GM19035 (cell line): ENCODE data around the gene SOX1.

Experiments used
- ATAC-seq: cut with Tn5 transposase; IDR thresholded peaks from one replicate; pipeline ENCODE4 v1.9.1; 2021; ENCODE audit not compliant: unreplicated experiment

Gene SOX1

GRCh38 chr13:112058519-112058873, 8.5 kb upstream of the SOX1 start:
- no peak for ATAC-seq

DNA sequence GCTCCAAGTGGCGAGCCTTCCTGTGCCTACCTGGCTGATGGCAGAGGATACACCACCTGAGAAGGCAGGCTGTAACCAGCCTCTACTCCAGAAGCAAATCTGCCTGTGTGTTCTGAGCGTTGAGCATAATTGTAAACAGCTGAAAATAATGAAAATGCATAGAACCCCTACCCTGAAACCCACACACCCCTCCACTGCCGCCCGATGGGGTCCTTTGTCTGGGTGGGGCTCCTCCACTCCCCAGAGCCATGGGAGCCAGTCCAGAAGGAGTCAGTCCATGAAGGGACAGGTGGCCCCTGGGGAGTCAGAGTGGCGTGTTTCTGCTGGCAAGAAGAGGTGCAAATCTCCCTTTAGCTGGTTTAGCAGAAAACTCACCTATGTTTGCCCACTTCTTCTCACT, 8.0 kb upstream of the SOX1 start:
- ATAC-seq, result no peak

DNA sequence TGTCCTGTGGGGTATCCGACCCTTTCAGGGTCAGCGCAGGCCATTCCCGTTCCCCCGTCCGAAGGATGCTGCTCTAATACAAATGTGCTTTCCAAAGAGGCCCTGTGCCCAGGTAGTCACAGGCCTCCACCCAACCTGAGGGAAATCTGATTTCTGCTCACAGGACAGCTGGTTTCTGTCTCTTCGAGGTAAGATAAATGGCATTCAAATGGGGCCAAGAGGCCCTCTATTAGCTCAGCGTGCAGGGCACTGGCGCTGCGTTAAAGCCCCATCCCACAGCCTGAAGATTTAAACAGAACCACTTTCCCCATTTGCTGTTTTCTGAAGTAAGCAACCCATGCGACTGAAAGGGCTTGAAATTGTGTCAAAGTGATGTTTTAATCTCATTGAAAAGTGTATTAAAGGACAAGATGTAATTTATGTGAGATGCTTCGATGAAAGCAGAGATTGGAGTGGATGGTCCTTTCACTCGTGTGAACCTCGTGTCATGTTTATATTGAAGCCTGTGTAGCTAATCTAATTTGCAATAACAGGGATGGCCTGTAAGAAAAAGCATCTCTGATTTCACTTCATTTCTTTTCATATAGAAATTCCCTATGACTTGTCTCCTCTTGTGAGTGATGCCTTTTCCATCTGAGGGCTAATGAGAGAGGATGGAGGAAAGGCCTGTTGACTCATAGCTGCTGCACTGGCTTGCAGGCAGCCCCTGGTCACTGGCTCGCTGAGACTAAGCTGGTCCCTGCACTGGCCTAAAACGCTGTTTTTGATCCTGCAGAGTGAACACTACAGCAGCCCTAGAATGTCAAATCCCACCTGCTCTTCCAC, 7.3 kb upstream of the SOX1 start:
- ATAC-seq, result no peak

DNA sequence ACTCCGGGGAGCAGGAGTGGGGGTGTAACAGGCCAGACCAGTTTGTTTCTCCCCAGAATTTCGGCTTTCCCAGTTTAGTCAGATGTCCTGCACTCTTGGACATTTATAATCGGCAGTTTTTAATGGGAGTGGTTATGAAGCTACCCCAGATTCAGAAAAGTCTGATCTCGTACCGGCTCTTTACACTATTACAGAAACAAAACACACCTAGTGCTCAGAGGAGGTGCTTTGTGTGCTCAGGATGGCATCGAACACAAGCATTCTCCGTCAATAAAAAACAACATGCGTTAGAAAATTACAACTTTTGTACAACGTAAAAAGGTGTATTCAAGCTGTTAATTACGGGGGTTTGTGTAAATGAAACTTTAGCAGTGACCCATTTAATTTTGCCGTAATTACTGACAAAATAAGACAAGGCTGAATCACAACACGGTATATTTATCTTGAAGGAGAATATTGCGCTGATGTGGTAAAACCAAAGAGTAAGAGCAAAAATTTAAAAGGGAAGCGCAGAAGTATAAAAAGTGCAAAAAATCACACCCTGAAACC, 6.6 kb upstream of the SOX1 start:
- no peak for ATAC-seq

DNA sequence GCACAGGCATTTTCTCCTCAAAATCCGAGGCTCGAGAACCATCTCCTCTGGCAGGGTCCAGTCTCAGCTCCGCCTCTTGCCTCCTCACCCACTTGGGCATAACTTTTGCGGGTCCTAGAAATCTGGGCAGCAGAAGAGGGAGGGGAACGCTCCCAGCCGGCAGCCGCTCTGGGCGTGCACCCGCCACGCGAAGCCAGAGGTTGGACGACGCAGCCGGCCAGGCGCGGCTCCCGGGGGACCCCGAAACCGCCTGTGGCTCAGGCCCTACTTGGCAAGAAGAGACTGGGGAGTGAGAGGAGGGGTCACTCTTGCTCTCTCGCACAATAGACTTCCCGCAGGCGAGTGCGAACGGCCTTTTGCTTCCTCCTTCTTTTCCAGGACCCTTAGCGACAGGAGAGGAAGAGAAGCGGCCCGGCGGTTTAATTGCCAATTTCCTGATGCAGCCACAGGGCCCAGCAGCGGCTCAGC, 6.0 kb upstream of the SOX1 start:
- no peak for ATAC-seq

- no peak for ATAC-seq
These were observed 5.4 kb upstream of the SOX1 start for GRCh38 chr13:112061367-112062061.

- ATAC-seq, result no peak
These were observed 4.8 kb upstream of the SOX1 start for GRCh38 chr13:112062072-112062567.

GRCh38 chr13:112062571-112063570, 4.1 kb upstream of the SOX1 start:
- no peak for ATAC-seq

DNA sequence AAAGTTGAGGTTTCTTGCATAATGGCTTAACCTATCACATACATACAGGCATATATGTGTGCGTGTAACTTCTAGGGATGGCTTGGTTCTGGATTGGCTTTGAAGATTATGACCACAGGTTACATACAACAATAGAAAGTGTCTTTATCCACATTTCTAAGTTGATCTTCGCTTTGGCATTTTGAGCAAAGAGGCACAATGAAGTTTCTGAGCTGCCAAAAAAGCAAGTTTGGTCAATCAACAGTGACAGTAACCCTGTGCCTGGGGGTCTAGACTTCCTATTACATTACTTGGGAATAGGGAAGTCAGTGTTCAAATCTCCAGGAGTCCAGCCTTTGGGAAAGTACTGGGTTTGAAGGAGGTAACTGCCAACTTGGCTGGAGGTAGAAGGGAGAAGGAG, 3.1 kb upstream of the SOX1 start:
- no peak for ATAC-seq

DNA sequence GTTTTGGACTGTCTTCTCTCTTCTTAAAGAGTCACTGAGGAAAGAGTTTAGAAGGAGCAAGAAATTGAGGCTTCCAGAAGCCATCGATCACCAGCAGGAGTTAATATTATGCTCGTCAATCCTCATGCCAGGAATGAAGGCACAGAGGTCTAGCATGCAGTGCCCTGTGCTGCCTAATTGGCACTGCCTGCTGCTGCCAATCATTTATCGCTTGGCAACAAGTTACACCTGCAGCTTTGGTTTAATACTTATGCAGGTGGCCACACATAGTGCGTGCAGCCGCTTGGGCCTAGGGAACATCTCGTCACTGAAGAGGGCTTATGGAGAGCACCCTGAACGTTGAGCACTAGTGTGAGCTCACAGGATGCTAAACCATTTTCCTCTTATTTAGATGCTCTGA, 2.7 kb upstream of the SOX1 start:
- ATAC-seq, result no peak

- no peak for ATAC-seq
These were observed 1.5 kb upstream of the SOX1 start for GRCh38 chr13:112065521-112065866.

DNA sequence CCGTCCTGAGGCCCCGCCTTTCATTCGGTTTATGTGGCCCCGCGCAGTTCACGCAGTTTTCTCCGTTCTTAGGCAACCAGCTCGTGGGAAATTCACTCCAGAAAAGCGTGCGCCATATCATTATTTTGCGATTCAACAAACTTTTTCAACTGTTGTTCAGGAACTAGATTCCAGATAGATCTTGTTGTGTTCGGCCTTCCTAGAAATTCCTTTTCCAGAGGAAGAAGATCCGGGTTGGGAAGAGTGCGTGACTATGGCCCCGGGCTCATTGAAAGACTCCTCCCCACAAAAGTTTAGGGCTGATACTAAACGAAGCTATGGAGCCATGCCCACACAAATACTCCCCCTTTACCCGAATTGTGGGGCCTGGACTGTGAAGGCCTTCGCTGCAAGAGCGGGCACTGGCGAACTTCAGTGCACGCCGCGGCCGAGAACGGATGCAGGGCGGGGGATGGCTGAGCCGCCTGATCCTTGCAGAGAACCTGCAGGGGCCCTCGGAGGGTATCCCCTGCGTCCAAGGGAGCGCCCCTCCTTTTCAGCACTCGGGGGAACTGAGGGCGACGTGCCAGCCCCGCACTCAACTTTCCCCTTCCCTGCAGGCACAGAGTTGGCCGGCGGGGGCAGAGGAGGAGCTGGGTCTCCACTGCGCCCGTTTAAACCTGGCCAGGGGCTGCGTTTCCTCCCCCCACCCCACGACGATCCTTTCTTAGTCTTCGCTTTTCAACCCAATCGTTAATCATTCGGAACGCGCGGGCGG, 904 bp upstream of the SOX1 start:
- ATAC-seq, result no peak

GRCh38 chr13:112066624-112067004, 335 bp upstream of the SOX1 start:
- ATAC-seq, result no peak

DNA sequence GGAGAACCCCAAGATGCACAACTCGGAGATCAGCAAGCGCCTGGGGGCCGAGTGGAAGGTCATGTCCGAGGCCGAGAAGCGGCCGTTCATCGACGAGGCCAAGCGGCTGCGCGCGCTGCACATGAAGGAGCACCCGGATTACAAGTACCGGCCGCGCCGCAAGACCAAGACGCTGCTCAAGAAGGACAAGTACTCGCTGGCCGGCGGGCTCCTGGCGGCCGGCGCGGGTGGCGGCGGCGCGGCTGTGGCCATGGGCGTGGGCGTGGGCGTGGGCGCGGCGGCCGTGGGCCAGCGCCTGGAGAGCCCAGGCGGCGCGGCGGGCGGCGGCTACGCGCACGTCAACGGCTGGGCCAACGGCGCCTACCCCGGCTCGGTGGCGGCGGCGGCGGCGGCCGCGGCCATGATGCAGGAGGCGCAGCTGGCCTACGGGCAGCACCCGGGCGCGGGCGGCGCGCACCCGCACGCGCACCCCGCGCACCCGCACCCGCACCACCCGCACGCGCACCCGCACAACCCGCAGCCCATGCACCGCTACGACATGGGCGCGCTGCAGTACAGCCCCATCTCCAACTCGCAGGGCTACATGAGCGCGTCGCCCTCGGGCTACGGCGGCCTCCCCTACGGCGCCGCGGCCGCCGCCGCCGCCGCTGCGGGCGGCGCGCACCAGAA, 1.1 kb downstream of the SOX1 start:
- ATAC-seq, result no peak

- ATAC-seq, result no peak
These were observed 1.7 kb downstream of the SOX1 start for GRCh38 chr13:112068540-112069060.

GRCh38 chr13:112069061-112069844, 2.3 kb downstream of the SOX1 start:
- no peak for ATAC-seq

DNA sequence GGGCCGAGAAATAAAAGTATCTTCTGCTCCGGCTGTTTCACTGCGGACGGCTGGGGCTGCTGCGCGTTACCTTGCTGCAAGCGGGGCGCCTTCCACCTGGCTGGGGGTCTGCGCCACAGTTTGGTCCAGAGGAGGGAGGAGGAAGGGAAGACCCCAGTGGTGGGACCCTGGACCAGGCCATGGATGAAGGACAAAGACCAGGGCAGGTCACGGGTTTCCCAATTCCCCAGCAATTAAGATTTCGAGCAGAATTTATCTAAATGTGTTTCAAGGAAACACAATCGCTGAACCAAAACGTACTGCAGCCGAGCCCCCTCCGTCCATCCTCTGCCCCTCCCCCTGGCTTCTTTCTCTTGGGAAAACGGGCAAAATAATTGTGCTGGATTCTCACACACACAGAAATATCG, 2.9 kb downstream of the SOX1 start:
- ATAC-seq, result no peak

DNA sequence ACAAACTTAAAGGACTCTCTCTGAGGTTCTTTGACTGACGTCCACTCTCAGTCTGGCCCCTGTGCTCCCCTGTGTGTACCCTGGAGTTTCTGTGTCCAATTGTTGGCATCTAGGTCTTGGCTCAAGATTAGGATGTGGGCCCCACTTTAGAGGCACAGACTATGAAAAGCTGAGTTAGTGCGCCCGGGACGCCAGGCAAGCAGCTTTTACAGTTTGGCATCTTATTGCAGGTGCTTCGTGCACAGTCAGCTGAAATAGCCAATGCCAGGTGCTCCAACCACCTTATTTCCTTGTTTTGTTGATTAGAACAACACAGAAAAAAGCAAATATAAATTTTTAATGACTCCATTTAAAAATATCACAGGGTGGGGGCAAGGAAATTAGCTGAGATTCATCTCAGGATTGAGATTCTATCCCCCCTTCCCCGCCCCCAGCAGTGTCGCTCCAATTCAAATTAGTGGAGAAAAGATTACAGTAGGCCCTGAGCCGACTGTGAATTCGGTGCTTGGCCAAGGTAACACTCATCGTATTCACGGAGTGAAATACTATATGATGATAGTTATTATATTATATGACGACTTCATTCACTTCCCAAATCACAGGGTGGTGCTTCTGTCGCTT, 4.3 kb downstream of the SOX1 start:
- ATAC-seq, result no peak
